ENCODE data around the gene ZNF300. TPM values are rescaled to one million over a fixed set of nuclear protein-coding genes. Genes with fewer than 3 reads are reported as not detected.

ZNF300 gene
- 1 to 10 TPM; 2.8 TPM for total RNA-seq

DNA sequence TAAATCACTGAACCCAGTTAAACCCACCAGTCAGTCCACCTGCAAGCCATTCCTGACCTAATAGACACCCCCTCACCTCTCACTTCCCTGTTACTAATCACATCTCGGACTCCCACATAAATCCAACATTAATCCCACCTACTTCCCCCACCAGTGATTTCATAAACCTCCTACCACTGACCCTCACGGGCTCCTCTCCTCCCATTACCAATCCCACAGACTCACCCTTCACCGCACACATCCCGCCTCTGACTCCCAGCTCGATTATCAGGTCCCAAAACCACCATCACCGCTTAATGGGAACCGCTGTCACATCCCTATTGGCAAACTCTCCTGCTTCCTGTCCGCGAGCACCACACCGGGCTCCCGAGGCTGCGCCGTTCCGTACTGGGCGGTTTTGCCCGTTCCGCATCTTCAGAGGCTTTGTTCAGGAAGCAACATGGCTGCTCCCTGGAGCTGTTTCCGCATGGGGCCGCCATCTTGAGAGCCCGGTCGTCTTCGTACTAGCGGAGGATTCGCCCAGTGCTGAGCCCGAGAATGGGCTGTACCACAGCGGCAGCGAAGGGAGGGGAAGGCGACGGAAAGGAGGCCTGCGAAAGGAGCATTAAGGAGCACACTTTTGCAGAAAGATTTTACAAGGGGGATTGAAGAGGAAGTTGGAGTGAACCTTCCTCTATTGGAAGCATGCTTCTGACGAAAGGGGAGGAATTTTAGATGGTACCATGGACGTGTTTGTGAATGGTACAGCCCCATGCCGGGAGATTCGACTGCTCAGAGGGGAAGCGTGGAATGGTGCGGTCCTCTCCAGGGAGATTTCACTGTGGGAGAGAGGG lies at the start of gene ZNF300:
ZNF300 (minus strand) TSS at position 502 of the 833 bp plus-strand sequence. CDS start 1,825 bp downstream, outside the sequence.
- Mint-ChIP-seq H3K27ac (peak within 1 kb of the TSS; percentile 91), H3K9me3 (peaks cover 57% of the 10 kb centered on the region), H3K36me3 (peaks cover 52% of the 10 kb centered on the region), H3K4me1 (no peaks in the 10 kb centered on the region), H3K27me3 (peaks cover 21% of the 10 kb centered on the region), H3K4me3 (peak within 1 kb of the TSS; percentile 90)
- DNase-seq = peak; percentile 63

DNA sequence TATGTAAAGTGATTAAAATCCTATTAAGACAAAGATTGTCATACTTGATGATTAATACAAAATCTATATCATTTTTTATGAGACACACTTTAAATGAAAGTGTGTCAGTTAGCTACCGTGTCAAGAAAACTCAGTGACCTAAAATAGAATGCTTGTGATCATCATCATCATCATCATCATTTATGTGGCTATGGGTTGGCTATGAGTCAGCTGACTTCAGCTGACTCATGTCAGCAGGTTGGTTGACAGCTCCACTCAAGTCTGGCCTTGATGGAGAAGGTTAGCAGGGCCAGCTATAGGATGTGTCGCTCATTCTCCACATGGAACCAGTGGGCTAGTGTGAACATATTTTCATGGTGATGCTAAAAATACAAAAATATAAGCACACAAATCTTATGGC lies 43.8 kb upstream of the ZNF300 start:
- Mint-ChIP-seq H3K27me3 (peaks cover 38% of the 10 kb centered on the region), H3K4me3 (no peak overlapping the region), H3K27ac (no peak overlapping the region), H3K9me3 (peaks cover 70% of the 10 kb centered on the region), H3K4me1 (no peaks in the 10 kb centered on the region), H3K36me3 (peaks cover 29% of the 10 kb centered on the region)
- DNase-seq = no peak

DNA sequence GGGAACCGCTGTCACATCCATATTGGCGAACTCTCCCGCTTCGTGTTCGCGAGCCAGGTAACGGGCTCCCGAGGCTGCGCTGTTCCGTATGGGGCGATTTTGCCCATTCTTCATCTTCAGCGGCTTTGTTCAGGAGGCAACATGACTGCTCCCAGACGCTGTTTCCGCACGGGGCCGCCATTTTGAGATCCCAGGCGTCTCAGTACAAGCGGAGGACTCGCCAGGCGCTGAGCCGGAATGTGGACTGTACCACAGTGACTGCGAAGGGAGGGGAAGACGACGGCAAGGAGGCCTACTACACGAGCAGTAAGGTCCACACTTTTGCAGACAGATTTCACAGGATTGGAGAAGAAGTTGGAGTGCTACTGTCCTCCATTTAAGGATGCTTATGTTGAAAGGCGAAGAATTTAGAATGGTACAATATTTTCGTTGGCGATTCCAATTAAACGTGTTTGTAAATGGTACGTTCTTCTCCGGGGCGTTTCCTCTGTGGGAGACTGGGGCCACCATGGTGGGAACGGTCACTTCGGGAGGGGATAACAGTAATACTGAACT lies 41.6 kb upstream of the ZNF300 start:
- Mint-ChIP-seq H3K27ac (no peak overlapping the region), H3K27me3 (peaks cover 33% of the 10 kb centered on the region), H3K4me3 (no peak overlapping the region), H3K4me1 (no peaks in the 10 kb centered on the region), H3K36me3 (peaks cover 20% of the 10 kb centered on the region), H3K9me3 (peaks cover 63% of the 10 kb centered on the region)
- DNase-seq = no peak

DNA sequence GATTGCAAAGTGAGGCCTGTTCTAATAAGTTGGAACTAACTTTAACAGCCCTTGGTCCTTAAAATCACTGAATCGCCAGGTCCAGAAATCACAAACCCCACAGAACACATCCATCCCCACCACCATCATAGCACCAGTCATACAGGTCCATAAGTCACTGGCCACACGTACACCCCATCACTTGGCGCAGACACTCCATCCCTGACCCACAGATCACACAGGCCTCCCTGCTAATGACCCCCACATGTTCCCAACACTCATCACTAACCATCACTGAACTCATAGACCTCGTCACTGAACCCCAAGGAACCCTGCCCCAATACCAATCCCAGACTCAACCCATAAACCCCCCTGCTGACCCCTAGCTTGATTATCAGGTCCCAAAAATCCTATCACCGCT lies 41.2 kb upstream of the ZNF300 start:
- Mint-ChIP-seq H3K36me3 (peaks cover 20% of the 10 kb centered on the region), H3K4me1 (no peaks in the 10 kb centered on the region), H3K27me3 (peaks cover 33% of the 10 kb centered on the region), H3K27ac (no peak overlapping the region), H3K4me3 (no peak overlapping the region), H3K9me3 (peaks cover 64% of the 10 kb centered on the region)
- no peak for DNase-seq

DNA sequence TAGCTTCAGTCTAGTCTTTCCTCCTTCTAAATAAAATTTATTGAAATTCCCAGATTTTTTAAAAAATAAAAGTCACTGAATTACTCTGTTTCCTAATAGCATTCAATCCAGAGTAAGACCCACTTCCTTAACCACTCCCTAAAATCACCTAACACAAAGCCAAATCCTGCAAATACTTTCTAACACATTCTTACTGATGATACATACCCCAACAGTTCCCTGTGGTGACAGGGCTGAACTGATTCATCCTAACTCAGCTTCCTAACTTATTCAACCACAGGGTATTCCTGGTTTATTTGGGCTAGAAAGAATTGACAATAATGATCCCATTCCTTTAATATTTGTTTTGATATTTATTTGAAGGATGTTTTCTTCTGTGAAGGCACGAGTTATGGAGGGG lies 40.7 kb upstream of the ZNF300 start:
- Mint-ChIP-seq H3K27me3 (peaks cover 33% of the 10 kb centered on the region), H3K4me1 (no peaks in the 10 kb centered on the region), H3K36me3 (peaks cover 20% of the 10 kb centered on the region), H3K27ac (no peak overlapping the region), H3K9me3 (peaks cover 62% of the 10 kb centered on the region), H3K4me3 (no peak overlapping the region)
- DNase-seq = no peak

DNA sequence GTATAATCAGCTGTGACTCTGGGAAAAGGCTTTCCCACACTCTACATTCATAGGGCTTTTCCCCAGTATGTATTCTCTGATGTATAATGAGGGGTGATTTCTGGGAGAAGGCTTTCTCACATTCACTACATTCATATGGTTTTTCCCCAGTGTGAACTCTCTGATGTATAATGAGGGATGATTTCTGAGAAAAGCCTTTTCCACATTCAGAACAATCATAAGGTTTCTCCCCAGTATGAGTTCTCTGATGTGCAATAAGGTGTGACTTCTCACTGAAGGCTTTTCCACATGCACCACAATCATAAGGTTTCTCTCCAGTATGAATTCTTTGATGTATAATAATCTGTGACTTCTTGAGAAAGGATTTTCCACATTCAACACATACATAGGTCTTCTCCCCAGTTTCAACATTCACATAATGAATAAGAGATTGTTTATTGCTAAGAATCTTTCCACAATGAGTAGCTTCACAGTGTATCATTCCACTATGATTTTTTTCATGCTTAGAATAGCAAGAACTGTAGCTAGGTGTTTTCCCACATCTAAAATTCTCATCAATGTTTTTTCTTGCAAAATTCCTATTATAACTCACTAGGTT lies 26.7 kb upstream of the ZNF300 start:
- H3K27ac Mint-ChIP-seq = no peak overlapping the region
- H3K36me3 Mint-ChIP-seq = peaks cover 8% of the 10 kb centered on the region
- peaks cover 67% of the 10 kb centered on the region for H3K9me3 Mint-ChIP-seq
- H3K27me3 Mint-ChIP-seq = no peaks in the 10 kb centered on the region
- H3K4me3 Mint-ChIP-seq = no peak overlapping the region
- H3K4me1 Mint-ChIP-seq = no peaks in the 10 kb centered on the region
- no peak for DNase-seq

DNA sequence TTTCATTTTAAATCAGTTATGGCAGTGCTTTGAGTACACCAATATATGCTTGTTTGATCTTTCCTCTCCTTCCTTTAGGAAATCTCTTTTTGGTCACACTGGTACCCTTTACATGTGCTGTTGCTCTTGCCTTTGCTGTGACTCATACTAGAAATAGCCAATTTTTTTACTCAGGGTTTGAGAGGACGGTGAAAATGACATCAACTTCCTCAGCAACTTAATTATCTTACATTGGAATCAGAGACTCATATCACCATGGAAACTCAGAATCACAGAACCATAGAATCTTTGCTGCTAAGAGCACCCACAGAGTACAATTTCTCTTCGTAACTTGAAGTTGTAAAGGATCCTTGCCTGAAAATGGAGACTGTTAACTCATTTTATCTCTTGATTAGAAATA lies 13.8 kb upstream of the ZNF300 start:
- H3K4me1 Mint-ChIP-seq = no peaks in the 10 kb centered on the region
- no peak for DNase-seq
- peaks cover 3% of the 10 kb centered on the region for H3K27me3 Mint-ChIP-seq
- peaks cover 6% of the 10 kb centered on the region for H3K36me3 Mint-ChIP-seq
- H3K27ac Mint-ChIP-seq = no peak overlapping the region
- H3K4me3 Mint-ChIP-seq = no peak overlapping the region
- peaks cover 45% of the 10 kb centered on the region for H3K9me3 Mint-ChIP-seq

DNA sequence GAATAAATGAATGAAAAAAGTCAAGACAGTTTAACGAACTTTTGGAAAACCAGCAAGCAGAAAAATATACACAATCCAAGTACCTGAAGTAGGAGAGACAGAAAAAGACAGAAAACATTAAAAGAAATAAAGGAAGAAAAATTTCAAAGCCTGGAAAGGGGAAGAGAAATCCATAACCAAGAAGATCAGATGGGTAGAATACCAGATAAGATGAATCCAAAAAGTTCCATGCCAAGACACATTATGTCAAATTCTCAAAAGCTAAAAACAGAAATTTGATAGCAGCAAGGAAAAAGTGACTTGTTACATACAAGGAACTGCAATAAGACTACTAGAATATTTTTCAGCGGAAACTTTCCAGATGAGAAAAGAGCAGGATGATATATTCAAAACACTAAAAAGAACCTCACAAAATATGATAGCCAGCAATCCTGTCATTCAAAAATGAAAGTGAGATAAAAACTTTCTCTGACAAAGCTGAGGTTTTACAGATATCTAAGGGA lies 7.6 kb upstream of the ZNF300 start:
- H3K4me3 Mint-ChIP-seq = no peak overlapping the region
- no peaks in the 10 kb centered on the region for H3K27me3 Mint-ChIP-seq
- no peaks in the 10 kb centered on the region for H3K4me1 Mint-ChIP-seq
- no peak for DNase-seq
- no peak overlapping the region for H3K27ac Mint-ChIP-seq
- peaks cover 7% of the 10 kb centered on the region for H3K36me3 Mint-ChIP-seq
- peaks cover 49% of the 10 kb centered on the region for H3K9me3 Mint-ChIP-seq

DNA sequence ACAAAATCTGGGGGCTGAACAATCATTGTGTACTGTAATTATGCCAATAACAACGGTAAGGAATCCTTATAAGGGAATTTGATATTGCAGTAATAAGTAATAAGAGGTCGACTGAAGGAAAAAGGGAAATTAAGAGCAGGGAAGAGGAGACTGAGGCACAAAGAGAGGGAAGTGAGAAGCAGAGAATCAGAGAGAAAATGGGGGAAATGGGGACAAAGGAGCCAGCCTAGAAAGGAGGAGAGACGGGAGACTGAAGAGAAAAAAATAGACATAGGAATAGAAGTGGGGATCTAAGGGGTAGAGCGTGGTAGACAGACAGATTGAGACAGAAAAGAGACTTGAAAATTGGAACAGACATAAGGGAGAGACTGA lies 518 bp upstream of the ZNF300 start:
- no peak for DNase-seq
- H3K9me3 Mint-ChIP-seq = peaks cover 57% of the 10 kb centered on the region
- peaks cover 21% of the 10 kb centered on the region for H3K27me3 Mint-ChIP-seq
- no peaks in the 10 kb centered on the region for H3K4me1 Mint-ChIP-seq
- peak overlapping the region; percentile 90 for H3K4me3 Mint-ChIP-seq
- H3K27ac Mint-ChIP-seq = peak overlapping the region; percentile 91
- H3K36me3 Mint-ChIP-seq = peaks cover 46% of the 10 kb centered on the region

DNA sequence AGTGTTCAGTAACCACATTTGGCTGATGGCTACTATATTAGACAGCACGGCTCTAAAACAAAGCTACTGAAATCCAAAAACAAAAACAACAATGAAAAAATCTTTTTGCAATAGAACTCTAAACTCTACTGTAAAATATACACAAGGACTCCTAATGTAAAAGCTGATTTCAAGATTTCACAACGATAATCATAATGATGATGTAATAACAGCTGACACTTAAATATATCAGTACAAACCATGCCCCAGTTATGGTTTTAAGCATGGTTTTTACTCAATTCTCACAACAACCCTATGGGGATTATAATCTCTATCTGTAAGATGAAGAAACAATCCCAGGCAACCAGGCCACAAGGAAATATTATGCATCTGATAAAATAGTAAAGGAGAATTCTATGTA lies 3.3 kb downstream of the ZNF300 start:
- Mint-ChIP-seq H3K36me3 (peaks cover 78% of the 10 kb centered on the region), H3K27ac (no peak overlapping the region), H3K4me3 (no peak overlapping the region), H3K9me3 (peaks cover 73% of the 10 kb centered on the region), H3K27me3 (peaks cover 21% of the 10 kb centered on the region), H3K4me1 (no peaks in the 10 kb centered on the region)
- DNase-seq = no peak

DNA sequence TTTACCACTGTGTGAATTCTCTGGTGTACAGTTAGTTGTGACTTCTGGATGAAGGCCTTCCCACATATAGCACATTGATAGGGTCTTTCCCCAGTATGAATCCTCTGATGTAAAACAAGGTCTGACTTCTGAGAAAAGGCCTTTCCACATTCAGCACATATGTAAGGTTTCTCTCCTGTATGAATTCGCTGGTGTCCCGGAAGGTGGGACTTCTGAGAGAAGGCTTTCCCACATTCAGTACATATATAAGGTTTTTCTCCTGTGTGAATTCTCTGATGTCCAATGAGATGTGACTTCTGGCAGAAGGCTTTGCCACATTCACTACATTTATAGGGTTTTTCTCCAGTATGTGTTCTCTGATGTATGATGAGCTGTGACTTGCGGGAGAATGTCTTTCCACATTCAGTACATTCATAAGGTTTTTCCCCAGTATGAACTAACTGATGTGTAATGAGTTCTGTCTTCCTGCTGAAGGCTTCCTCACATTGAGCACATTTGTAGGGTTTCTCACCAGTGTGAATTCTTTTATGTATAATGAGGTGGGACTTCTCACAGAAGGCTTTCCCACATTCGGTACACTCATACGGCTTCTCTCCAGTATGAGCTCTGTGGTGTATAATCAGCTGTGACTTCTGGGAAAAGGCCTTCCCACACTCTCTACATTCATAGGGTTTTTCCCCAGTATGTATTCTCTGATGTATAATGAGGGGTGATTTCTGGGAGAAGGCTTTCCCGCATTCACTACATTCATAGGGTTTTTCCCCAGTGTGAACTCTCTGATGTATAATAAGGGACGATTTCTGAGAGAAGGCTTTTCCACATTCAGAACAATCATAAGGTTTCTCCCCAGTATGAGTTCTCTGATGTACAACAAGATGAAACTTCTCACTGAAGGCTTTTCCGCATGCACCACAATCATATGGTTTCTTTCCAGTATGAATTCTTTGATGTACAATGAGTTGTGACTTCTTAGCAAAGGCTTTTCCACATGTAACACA lies 9.1 kb downstream of the ZNF300 start:
- Mint-ChIP-seq H3K27me3 (no peaks in the 10 kb centered on the region), H3K9me3 (peaks cover 70% of the 10 kb centered on the region), H3K4me3 (no peak overlapping the region), H3K36me3 (peaks cover 68% of the 10 kb centered on the region), H3K27ac (no peak overlapping the region), H3K4me1 (no peaks in the 10 kb centered on the region)
- no peak for DNase-seq

DNA sequence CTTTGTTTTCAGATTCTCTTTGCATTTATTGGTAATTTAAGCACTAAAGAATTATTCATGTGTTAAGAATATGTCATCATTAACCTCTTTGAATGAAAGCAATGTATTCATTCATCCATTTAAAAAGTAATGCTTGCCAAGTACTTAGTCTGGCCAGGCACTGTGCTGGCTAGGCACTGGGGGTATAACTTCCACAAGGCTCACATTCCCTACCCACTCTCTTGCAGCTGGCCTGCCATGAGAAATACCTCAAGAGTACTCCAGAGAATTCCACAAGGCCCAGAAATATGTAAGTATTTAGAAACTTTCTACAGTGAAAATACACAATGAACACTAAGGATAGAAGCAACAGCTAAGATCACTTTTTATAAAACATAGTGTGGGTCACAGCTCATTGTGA lies 25.4 kb downstream of the ZNF300 start:
- no peak for DNase-seq
- no peaks in the 10 kb centered on the region for H3K4me1 Mint-ChIP-seq
- H3K9me3 Mint-ChIP-seq = peaks cover 19% of the 10 kb centered on the region
- H3K27ac Mint-ChIP-seq = no peak overlapping the region
- H3K36me3 Mint-ChIP-seq = peaks cover 14% of the 10 kb centered on the region
- no peak overlapping the region for H3K4me3 Mint-ChIP-seq
- no peaks in the 10 kb centered on the region for H3K27me3 Mint-ChIP-seq

DNA sequence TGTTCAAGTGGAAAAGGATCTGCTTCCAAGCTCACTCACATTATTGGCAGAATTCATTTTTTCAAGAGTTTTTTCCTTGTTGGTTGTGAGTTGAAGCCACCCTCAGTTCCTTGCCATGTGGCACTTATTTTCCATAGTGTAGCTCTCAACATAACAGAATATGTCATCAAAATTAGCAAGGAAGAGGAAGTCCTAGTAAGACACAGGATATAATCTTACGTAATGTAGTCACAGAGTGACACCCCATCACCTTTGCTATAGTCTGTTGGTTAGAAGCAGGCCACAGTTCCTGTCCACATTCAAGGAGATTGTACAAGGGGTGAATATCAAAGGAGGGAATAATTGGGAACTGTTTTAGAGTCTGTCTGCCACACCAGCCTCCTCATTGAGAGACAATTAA lies 42.7 kb downstream of the ZNF300 start:
- Mint-ChIP-seq H3K4me3 (no peak overlapping the region), H3K4me1 (no peaks in the 10 kb centered on the region), H3K27ac (no peak overlapping the region), H3K9me3 (peaks cover 15% of the 10 kb centered on the region), H3K27me3 (no peaks in the 10 kb centered on the region), H3K36me3 (peaks cover 12% of the 10 kb centered on the region)
- DNase-seq = no peak

DNA sequence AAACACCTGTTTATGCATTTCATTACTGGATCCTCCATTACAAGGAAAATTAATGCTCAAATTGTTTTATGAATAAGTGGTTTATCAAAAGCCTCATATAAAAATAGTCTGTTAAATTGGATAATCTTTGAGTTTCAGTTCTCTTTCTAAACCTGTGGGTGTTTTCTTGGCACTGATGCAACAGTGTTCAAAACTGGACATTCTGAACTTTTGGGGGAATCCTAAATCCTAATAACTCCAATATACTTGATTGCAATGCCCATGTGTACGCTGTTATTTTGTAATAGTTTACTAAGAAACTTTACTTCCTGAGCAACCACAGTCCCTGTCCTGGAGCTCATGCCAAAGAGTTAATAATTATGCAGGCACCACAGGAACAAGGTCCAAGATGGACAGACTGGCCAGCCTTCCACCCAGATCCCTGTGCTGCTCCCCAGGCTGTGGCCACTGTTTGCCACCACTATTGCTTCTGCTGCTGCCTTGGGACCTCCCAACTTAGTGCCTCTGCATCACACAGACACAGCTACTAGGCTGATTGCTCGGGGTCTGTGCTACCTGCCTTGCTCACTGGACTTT lies 44.4 kb downstream of the ZNF300 start:
- Mint-ChIP-seq H3K27me3 (no peaks in the 10 kb centered on the region), H3K36me3 (peaks cover 12% of the 10 kb centered on the region), H3K27ac (no peak overlapping the region), H3K9me3 (peaks cover 12% of the 10 kb centered on the region), H3K4me3 (no peak overlapping the region), H3K4me1 (no peaks in the 10 kb centered on the region)
- no peak for DNase-seq
